ENCODE measurements around the gene POLR3K.

DNA sequence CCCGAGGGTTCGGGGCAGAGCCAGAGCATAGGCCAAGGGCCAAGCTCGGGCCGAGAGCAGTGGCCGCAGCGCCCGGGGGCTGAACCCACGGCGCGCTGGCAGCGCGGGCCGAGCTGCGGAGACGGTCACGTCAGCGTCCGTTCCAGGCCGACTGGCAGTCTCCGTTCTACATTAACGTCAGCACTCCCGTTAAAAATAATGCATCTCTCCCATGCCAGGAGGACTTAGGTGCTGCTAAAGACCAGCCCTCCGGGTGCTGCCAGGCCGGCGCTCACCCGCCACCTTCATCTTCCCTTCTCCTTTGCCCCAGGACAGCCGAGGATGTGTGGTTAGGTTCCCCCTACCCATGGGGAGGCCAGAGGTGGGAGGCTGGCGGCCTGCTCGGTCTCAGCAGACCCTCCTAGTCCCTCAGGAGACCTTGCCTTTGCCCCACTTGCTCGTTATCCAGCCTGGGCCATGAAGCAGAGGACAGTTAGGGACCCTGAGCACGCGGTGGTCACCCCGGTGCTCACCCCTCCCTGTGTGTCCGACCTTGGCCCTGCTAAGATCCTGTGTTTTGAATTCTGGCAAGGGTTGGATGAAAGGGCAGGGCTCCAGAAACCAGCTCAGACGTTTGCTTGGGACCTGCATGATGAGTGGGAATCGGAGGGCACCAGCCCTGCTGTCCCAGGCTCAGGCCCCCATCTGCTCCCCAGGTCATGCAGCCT is 25.2 kb upstream of the POLR3K start:
- TF ChIP-seq, protein P1, sequence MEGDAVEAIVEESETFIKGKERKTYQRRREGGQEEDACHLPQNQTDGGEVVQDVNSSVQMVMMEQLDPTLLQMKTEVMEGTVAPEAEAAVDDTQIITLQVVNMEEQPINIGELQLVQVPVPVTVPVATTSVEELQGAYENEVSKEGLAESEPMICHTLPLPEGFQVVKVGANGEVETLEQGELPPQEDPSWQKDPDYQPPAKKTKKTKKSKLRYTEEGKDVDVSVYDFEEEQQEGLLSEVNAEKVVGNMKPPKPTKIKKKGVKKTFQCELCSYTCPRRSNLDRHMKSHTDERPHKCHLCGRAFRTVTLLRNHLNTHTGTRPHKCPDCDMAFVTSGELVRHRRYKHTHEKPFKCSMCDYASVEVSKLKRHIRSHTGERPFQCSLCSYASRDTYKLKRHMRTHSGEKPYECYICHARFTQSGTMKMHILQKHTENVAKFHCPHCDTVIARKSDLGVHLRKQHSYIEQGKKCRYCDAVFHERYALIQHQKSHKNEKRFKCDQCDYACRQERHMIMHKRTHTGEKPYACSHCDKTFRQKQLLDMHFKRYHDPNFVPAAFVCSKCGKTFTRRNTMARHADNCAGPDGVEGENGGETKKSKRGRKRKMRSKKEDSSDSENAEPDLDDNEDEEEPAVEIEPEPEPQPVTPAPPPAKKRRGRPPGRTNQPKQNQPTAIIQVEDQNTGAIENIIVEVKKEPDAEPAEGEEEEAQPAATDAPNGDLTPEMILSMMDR (conservative IDR thresholded peaks at IDR 0.05 in 1 of 2, IDR thresholded peaks at IDR 0.05 in 1 of 2; ENCODE audit: low read depth in 1 of 2, low read length in 2 of 2): no peak
- TF ChIP-seq EZH2 (IDR thresholded peaks at IDR 0.05; ENCODE audit: low read length, missing control alignments): no peak

All from fibroblast of lung (primary cell).